Endometrial microvascular endothelial cells (primary cell): ENCODE results near the gene CYSLTR1. TPM values are rescaled to one million over a fixed set of nuclear protein-coding genes. Genes with fewer than 3 reads are reported as not detected.
"Not testable (repeated sequence)": the region's sequence is repeated elsewhere in the genome, so short reads cannot be mapped to it uniquely, and the experiment has no call there.

Experiments
- in situ Hi-C: cut with HindIII; loops from 2 replicates; pipeline ENCODE4 v1.10.0; 2017; ENCODE audit warnings: low sequenced_read_pairs, low pct_unique_long_range_greater_than_20kb; ENCODE audit errors: inconsistent ontology term
- total RNA-seq: library from RNA; depleted of rRNA; stranded (reverse); fragments of >200 nt; gene quantifications from one replicate; pipeline ENCODE4 v1.2.3, GENCODE V29; 2015; ENCODE audit errors: inconsistent ontology term

Gene CYSLTR1
- total RNA-seq, 1 donor from 2014 or later, result not detected

DNA sequence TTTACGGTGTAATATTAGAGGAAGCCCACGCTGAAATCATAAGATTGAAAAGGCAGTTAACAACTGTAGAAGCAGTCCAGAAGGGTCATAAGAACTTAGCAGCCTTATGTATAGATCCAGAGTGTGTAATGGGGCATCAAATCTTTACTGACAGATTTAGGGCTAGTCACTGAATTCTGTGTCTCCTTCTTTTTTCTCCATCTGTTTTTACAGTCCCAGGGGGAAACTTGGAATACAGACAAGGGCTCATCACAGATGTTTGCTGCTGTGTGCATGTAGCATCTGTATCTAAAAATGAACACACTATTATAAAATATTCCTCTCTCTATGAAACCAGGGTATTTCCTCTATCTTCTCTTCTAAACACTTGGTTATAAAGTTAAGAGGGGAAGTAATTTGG, 43.9 kb downstream of the CYSLTR1 start:
- in situ Hi-C loops, result no loop called here

DNA sequence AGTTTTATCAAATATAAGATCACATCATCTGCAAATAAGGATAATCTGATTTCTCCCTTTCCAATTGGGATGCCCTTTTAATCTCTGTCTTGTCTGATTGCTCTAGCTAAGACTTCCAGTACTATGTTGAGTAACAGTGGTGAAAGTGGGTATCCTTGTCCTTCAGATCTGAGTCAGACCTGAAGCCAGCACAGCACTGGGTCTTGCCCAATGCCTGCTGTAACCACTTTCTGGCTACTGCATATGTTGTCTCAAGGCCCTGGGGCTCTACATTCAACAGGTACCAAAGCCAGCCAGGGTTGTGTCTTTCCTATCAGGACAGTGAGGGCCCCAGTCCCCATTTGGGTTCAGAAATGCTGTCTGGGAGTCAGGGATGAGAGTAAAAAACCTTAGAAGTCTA, 90.3 kb downstream of the CYSLTR1 start:
- in situ Hi-C loops, result no loop called here

DNA sequence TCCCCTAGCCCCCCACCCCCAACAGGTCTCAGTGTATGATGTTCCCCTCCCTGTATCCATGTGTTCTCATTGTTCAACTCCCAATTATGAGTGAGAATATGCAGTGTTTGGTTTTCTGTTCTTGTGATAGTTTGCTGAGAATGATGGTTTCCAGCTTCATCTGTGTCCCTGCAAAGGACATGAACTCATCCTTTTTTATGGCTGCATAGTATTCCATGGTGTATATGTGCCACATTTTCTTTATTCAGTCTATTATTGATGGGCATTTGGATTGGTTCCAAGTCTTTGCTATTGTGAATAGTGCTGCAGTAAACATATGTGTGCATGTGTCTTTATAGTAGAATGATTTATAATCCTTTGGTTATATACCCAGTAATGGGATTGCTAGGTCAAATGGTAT, 101.4 kb downstream of the CYSLTR1 start:
- in situ Hi-C loops, result not testable (repeated sequence)

Other genes with a start within 250 kb of the CYSLTR1 start
- gene PGK1, start 223.4 kb downstream of the CYSLTR1 start, total RNA-seq, result 400 TPM
- 31.3 TPM for gene TAF9B, start 188.0 kb downstream of the CYSLTR1 start, total RNA-seq